Activated CD4-positive, alpha-beta T cell treated with anti-CD3 and anti-CD28 coated beads, Interleukin-2, amount 50 U/mL, for 48 hours (primary cell): ENCODE results near the gene PLAGL1.
"Not testable (repeated sequence)": the region's sequence is repeated elsewhere in the genome, so short reads cannot be mapped to it uniquely, and the experiment has no call there.

Experiments used
- DNase-seq, 2 experiments: peaks; one replicate each; pipeline ENCODE4 v3.0.0-alpha.2; 2020

PLAGL1 gene

DNA sequence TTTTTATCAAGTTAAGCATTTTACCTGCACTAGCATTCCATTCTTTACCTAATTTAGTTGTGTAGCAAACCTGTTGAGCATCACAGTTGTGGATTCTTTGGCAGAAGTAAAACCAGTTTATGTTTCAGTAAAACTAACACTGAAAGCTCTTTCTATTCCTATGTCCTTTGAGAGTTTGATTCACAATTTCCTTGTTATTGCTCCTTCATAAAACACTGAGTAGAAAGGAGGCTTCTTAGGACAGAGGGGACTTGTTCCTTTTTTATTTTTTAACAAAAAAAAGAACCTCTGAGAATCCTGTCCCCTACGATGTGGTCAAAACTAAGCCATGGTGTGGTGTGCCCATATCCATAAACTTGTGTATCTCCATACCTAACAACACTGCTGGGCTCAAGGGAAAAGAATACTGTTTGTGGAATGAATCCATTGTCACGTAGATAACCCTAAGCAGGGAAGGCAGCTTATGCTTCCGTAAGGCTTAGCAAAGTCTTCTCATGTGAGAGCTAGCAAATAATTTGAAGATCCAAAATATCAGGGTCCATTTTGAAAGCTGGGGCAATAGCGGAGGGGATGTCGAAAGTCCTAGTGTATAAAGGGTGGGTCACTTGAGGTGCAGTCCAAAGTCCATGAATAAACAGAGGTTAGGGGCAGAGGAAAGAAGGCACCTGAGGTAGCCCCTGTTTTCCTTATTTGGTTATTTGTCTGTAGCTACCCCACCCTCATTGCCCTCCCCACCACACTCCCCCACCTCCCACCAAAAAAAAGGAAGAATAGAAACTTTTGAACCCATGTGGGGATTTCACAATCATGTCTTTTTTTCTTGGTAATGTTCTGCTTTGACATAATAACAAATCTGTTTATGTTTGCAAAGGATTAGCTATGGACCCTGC is 71.0 kb downstream of the PLAGL1 start:
- no peak for DNase-seq

DNA sequence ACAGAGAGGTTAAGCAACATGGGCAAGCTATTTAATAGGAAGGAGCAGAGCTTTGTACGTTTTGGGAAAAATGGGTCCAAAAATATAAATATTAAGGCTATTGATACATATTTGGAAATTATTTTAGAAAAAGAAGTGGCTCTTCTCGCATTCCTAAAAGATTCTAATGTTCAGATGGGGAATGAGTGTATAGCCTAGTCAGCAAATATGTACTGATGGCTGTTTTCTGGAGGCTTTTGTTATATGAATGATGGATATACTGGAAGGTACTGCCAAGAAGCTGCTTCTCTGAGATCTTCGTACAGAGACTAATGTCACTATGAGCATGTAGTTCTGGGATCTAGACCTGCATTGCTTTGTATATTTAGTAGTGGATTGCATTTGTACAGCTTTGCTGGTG is 71.7 kb downstream of the PLAGL1 start:
- no peak for DNase-seq

DNA sequence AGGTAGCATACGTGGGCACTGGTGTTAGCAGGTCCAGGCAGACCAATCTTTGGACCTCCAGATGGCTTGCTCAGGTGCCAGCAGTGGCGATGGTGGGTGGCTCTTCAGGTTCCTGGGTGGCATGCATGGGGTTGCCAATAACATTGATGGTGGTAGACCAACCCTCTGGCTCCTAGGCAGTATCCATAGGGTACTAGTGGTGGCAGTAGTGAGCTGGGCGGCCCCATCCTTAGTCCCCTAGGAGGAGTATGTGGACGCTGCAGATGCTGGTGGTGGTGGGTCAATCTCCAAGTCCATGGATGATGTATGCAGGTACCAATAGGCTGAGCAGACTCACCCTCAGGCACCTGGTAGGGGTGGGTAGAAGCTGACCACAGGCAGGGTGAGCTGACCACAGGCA is 73.2 kb downstream of the PLAGL1 start:
- DNase-seq = no peak

DNA sequence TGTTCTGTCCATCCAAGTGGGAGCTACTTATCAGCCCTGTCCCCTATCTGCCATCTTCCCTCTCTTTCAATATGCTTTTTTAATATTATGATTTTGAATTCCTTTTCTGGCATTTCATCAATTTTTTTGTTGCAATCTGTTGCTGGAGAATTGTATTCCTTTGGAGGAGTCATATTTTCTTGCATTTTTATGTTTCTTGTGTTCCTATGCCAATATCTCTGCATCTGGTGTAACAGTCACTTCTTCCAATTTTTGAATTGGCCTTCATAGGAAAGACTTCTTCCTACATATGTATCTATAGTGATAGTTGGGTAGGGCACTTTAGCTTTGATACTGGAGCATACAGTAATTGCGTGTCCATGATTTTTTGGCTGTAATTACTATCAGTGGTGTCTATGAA is 73.7 kb downstream of the PLAGL1 start:
- DNase-seq = no peak

DNA sequence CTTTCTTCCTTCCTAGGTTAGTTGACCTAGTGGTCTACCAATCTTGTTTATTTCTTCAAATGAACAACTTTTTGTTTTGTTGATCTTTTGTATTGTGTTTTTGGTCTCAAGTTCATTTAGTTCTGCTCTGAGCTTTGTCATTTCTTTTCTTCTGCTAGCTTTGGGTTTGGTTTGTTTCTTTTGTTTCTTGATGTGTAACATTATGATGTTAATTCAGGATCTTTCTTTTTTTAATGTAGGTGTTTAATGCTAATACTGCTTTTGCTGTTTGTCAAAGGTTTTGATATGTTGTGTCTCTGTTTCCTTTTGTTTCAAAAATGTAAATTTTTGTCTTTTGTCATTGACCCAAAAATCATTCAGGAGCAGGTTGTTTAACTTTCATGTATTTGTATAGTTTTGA is 78.1 kb downstream of the PLAGL1 start:
- DNase-seq = no peak

DNA sequence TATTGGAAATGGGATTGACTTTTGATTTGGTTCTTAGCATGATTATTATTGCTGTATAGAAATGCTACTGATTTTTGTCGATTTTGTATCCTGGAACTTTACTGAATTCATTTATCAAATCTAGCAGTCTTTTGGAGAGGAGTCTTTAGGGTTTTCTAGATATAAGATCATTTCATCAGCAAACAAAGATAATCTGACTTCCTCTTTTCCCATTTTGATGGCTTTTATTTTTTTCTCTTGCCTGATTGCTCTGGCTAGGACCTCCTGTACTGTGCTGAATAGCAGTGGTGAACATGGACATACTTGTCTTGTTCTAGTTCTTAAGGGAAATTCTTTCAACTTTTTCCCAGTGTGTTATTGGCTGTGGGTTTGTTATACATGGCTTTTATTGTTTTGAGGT is 79.2 kb downstream of the PLAGL1 start:
- no peak for DNase-seq

DNA sequence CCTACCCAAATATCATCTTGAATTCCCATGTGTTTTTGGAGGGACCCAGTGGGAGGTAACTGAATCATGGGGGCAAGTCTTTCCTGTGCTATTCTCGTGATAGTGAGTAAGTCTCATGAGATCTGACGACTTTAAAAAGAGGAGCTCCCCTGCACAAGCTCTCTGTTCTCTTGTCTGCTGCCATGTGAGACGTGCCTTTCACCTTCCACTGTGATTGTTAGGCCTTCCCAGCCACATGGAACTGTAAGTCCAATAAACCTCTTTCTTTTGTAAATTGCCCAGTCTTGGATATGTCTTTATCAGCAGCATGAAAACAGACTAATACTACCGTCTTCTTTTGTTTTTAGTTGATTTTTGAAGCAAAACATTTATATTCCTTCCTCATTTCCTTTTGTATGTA is 91.0 kb downstream of the PLAGL1 start:
- not testable (repeated sequence) for DNase-seq

DNA sequence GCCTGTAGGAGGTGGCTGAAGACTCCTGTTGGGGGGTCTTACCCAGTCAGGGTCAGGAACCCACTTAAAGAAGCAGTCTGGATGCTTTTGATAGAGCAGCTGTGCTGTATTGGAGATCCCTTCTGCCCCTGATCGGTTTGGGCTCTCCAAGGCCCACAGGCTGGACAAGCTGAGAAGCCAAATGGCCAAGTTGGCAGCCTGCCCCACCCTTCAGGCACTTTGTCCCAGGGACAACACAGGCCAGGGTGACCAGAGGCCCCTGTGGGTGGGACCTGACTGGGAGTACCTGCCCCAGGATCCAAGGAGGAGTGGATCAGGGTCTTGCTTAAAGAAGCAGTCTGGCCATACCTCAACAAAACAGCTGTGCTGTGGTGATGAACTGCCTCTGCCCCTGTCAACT is 95.4 kb downstream of the PLAGL1 start:
- DNase-seq = no peak

DNA sequence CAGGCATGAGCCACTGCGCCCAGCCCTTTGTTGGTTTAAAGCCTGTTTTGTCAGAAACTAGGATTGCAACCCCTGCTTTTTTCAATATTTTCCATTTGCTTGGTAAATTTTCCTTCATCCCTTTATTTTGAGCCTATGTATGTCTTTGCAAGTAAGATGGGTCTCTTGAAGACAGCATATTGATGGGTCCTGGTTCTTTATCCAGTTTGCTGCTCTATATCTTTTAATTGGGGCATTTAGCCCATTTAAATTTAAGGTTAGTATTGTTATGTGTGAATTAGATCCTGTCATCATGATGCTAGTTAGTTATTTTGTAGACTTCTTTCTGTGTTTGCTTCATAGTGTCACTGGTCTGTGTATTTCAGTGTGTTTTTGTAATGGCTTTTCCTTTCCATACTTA is 97.0 kb downstream of the PLAGL1 start:
- DNase-seq = no peak

DNA sequence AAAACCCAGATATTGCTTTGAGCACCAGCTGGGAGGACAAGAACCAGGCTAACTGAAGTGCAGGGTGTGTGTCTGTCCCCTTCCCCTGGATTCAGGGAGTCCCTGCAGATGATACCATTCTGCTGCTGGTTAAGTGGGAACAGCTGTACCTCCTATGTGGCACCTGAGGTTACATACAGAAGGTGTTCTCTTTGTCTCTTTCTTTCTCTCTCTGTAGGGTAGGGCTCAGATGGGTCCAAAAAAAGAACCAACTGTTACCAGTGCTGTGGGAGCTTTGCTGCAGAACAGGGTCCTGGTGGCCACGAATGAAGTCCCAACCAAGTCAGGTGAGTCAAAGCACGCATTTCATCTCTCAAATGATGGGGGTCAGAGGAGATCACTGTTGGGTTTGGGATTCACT is 105.2 kb downstream of the PLAGL1 start:
- DNase-seq = no peak

DNA sequence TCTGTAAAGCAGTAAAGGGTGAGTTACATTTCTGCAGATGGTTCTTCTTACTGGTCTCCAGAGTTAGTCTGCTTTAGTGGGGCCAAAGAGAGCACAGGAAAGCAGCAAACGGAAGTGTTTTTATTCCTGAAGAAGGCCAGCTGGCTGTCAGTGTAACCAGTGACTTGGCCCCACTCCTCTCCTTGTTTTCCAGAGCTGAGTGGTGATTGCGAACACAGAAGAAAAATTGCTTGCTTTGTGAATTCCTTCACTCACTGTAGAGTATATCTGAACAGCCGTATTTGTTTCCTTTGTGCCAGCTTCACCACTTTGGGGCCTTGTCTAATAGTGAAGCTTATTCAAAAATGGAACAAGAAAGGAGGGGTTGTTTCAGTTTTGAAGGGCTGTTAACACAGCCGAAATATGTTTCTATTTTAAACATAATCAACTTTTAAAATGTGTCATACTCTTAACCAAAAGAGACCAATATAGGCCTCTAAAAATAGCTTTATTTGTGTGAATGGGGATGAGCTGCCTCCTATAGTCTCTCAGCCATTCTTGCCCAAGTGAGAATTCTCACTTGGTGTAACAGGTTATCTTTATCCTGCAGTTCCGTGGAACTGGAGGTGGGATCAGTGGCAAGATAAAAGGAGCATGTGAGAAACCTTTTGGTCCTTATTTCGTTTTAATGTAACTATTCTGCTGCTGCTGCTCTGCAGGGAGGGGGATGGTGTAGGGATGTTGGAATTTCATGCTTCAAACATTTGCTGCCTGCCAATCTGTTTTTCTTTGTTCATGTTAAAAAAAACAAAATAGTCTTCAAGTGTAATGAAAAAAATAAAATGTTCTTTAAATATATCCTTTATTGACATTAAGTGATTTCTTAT is 105.9 kb downstream of the PLAGL1 start:
- DNase-seq = peak in 1 of 2 experiments; percentile 4

DNA sequence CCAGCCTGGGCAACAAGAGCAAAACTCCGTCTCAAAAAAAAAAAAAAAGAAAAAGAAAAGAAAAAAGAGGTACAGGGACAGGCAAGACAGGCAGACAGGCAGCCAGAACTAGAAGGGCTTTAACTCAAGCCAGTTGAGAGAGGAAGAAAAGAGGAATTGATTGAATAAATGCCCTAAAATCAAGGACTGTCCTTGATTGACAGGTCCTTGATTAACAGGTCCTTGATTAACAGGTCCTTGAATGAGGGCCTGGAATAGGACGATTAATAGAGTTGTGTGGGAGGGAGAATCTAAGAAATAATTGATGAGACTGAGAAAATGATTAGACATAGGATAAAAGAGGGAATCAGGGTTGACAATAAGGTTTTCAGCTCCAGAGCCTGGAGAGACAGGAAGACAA is 107.7 kb downstream of the PLAGL1 start:
- DNase-seq = no peak

DNA sequence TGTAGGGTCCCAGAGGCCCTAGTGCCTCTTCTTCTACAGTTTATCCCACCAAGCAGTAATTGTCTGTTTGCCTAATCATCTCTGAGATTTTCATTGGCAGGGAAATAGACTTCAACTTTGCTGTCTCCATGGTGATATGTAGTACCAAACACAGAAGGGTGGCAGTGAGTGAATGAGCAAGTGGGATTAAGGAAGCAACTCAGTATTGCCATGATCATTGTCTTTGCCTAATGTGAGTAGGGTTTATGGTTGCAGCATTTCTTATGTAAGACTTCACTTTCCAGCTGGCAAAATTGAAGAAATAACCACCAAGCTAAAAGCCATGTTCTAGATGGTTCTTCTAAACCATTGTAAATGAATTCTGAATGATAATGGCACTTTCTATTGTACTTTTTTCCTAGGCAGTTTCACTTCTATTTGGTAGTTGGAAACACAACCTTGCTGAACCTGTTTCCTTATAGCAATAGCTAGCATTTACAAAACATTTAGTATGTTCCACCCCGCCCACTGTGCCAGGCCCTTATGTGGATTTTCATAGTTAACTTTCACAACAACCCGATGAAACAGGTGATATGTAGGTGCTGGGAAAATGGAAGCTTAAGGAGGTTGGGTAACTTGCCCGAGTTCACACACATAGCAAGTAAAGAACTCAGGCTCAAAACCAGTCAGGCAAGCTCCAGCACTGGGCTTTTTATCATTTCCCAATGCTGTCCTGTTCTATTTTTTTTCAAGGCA is 111.8 kb downstream of the PLAGL1 start:
- no peak for DNase-seq

DNA sequence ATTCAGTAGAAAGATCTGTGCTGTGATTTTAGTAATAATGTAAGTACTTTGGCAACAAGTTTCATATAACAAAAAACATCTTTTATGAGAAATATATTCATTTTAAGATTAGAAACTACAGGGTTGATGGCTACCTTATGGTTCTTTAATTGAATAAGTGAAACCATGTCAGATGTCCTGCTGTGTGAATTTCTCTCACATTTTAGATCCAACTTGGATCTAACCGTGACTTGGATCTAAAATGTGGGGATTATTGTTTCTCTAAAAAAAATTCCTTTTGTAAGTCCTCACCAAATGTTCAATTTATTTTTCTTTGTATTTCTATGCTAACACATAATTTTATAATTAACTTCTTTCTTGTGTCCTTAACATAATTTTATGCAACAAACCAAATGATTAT is 113.4 kb downstream of the PLAGL1 start:
- DNase-seq = no peak
